ENCODE data around the gene TUT4.

DNA sequence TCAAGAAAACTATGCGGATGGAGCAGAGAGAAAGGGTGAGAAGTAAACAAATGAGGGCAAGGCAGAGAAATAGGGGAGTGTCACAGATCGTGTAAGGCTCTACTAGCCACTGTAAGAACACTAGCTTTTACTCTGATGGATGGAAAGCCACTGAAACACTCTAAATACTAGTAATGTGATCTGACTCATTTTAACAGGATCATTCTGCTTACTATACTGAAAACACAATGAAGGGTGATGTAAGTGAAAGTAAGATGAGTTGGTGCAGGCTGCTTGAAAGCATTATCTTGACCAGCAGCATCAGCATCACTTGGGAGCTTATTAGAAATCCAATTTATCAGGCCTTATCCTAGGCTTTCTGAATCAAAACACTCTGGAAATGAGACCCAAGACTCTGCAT is 32.7 kb downstream of the TUT4 start:
- TF ChIP-seq CTBP1 (IDR thresholded peaks at IDR 0.05; ENCODE audit: borderline replicate concordance) (no peak), SP1 (IDR thresholded peaks at IDR 0.05) (no peak)

Measured in HEK293T (cell line).